Mesendoderm (in vitro differentiated cells): ENCODE measurements around the gene SMPD3.

Experiments
- DNase-seq: peaks from one replicate; pipeline ENCODE4 v3.0.0; 2013
- H2AK5ac ChIP-seq: 2 replicates; pipeline ENCODE4 v1.6.1; 2013; ENCODE audit warnings: low read length, inconsistent platforms
- H2BK120ac ChIP-seq: 2 replicates; pipeline ENCODE4 v1.6.1; 2013; ENCODE audit warnings: low read depth, mild to moderate bottlenecking, low read length, moderate library complexity, mixed read lengths
- H2BK15ac ChIP-seq: replicated peaks from 2 replicates; pipeline ENCODE4 v1.6.1; 2013; ENCODE audit warnings: low read depth, mild to moderate bottlenecking, moderate library complexity
- H2BK5ac ChIP-seq: 2 replicates; pipeline ENCODE4 v1.6.1; 2013; ENCODE audit warnings: low read length, inconsistent platforms
- H3K18ac ChIP-seq: 2 replicates; pipeline ENCODE4 v1.6.1; 2013; ENCODE audit warnings: mild to moderate bottlenecking, low read length, mixed read lengths
- H3K23ac ChIP-seq: one replicate; pipeline ENCODE4 v1.6.1; 2013; ENCODE audit warnings: low read length
- H3K27ac ChIP-seq: 2 replicates; pipeline ENCODE4 v1.5.1; 2013; ENCODE audit warnings: low read depth, mild to moderate bottlenecking, inconsistent platforms, low read length, moderate library complexity
- H3K27me3 ChIP-seq: 2 replicates; pipeline ENCODE4 v1.6.1; 2013; ENCODE audit warnings: low read length, control low read depth, mild to moderate bottlenecking, inconsistent platforms; ENCODE audit not compliant: insufficient read depth, poor library complexity
- H3K36me3 ChIP-seq: 2 replicates; pipeline ENCODE4 v1.6.1; 2013; ENCODE audit warnings: low read length, inconsistent platforms; ENCODE audit not compliant: control insufficient read depth, insufficient read depth
- H3K4ac ChIP-seq: one replicate; pipeline ENCODE4 v1.6.1; 2013; ENCODE audit warnings: low read depth, mild to moderate bottlenecking, low read length, moderate library complexity
- H3K4me1 ChIP-seq: 2 replicates; pipeline ENCODE4 v1.6.1; 2013; ENCODE audit warnings: low read depth, low read length, inconsistent platforms; ENCODE audit not compliant: control insufficient read depth
- H3K4me2 ChIP-seq: 2 replicates; pipeline ENCODE4 v1.6.1; 2013; ENCODE audit warnings: low read length
- H3K4me3 ChIP-seq: 2 replicates; pipeline ENCODE4 v1.5.1; 2013; ENCODE audit warnings: mild to moderate bottlenecking, low read length
- H3K56ac ChIP-seq: one replicate; pipeline ENCODE4 v1.6.1; 2013; ENCODE audit warnings: low read length
- H3K79me1 ChIP-seq: 2 replicates; pipeline ENCODE4 v1.6.1; 2013; ENCODE audit warnings: low read length, inconsistent platforms
- H3K79me2 ChIP-seq: 2 replicates; pipeline ENCODE4 v1.6.1; 2013; ENCODE audit warnings: mild to moderate bottlenecking, low read length; ENCODE audit not compliant: control insufficient read depth, insufficient read depth
- H3K9ac ChIP-seq: 2 replicates; pipeline ENCODE4 v1.6.1; 2013; ENCODE audit warnings: low read length, inconsistent platforms
- H4K5ac ChIP-seq: one replicate; pipeline ENCODE4 v1.6.1; 2013; ENCODE audit warnings: low read length
- H4K8ac ChIP-seq: one replicate; pipeline ENCODE4 v1.6.1; 2013; ENCODE audit warnings: low read depth, mild to moderate bottlenecking, control low read depth, low read length, moderate library complexity
- WGBS: extraction: QIAGEN DNeasy Blood & Tissue Kit; methylation state at CpG from one replicate; pipeline ENCODE4 v1.1.7; 2013; ENCODE audit warnings: low lambda C conversion rate, missing lambda C conversion rate; ENCODE audit not compliant: insufficient coverage; ENCODE audit errors: extremely low coverage; 5-methylcytosine and 5-hydroxymethylcytosine counted together

Gene SMPD3

DNA sequence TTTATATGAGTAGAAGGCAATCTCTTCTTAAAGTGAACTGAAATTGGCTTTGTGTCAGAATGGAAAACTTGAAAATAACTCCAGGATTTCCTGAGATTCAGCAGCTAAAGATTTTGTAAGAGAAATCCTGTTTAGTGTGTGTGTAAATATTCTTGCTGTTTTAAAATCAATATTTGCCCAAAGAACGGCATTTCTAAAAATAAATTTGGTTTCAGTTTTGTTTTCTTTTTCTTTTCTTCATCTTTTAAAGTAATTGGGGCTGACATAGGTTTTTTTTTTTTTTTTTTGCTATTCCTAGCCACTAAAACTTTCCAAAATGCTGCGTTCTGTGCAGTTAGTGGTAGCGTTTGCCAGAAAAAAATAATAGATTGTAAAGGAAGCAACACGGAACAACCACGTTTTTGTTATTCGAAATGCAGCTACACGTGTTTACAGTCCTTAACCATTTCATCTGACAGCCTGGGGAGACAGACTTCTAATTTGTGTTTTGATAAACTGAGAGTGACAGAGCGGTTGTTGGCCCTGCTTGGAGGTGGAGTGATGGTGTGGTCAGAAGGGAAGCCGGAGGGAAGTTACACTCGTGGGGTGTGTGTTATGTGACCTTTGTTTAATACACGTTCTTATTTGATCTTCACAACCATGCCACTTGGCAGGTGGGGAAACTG, 21.6 kb upstream of the SMPD3 start:
- Histone ChIP-seq H3K27me3 (no peaks in the 10 kb centered on the region), H3K9ac (no peak overlapping the region), H3K18ac (no peak overlapping the region), H3K79me1 (no peaks in the 10 kb centered on the region), H2BK120ac (no peak overlapping the region), H3K4me3 (no peak overlapping the region), H3K27ac (no peak overlapping the region), H2BK15ac (no peak overlapping the region), H3K36me3 (no peaks in the 10 kb centered on the region), H2BK5ac (no peak overlapping the region), H4K8ac (no peak overlapping the region), H3K4me2 (no peak overlapping the region), H3K4me1 (no peaks in the 10 kb centered on the region), H2AK5ac (no peak overlapping the region), H3K23ac (no peak overlapping the region), H3K79me2 (no peaks in the 10 kb centered on the region), H4K5ac (no peak overlapping the region), H3K56ac (no peak overlapping the region), H3K4ac (no peak overlapping the region)
- no CpG with 5 or more reads among the region's 11 CpGs for WGBS
- no peak for DNase-seq

DNA sequence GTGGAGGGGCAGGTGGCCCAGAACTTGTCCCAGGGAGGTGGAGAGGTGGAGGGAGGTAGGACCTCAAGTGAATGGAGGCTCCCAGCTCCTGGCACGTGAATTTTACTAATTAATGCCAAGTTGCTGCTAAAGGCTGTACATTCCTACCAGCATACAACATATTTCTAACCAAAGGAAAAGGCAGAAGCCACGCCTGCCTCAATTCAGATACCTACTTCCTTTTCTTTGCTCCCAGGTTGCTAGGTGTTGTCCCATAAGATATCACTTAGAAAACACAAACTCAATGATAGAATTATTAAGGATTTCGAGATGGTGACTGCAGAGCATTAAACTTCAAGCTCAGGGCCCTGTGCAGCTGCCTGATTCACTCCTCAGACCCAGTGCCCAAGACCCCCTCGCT, 20.5 kb upstream of the SMPD3 start:
- H3K18ac ChIP-seq = no peak overlapping the region
- H2BK15ac ChIP-seq = no peak overlapping the region
- H3K23ac ChIP-seq = no peak overlapping the region
- no peaks in the 10 kb centered on the region for H3K36me3 ChIP-seq
- no peak overlapping the region for H3K27ac ChIP-seq
- no peak overlapping the region for H3K56ac ChIP-seq
- no peak for DNase-seq
- H3K79me1 ChIP-seq = no peaks in the 10 kb centered on the region
- no peak overlapping the region for H3K4ac ChIP-seq
- no peak overlapping the region for H3K4me3 ChIP-seq
- no peaks in the 10 kb centered on the region for H3K27me3 ChIP-seq
- H3K79me2 ChIP-seq = no peaks in the 10 kb centered on the region
- H4K8ac ChIP-seq = no peak overlapping the region
- no peak overlapping the region for H4K5ac ChIP-seq
- H2BK5ac ChIP-seq = no peak overlapping the region
- WGBS = no CpG with 5 or more reads among the region's 4 CpGs
- no peaks in the 10 kb centered on the region for H3K4me1 ChIP-seq
- H2BK120ac ChIP-seq = no peak overlapping the region
- no peak overlapping the region for H2AK5ac ChIP-seq
- H3K4me2 ChIP-seq = no peak overlapping the region
- H3K9ac ChIP-seq = no peak overlapping the region

DNA sequence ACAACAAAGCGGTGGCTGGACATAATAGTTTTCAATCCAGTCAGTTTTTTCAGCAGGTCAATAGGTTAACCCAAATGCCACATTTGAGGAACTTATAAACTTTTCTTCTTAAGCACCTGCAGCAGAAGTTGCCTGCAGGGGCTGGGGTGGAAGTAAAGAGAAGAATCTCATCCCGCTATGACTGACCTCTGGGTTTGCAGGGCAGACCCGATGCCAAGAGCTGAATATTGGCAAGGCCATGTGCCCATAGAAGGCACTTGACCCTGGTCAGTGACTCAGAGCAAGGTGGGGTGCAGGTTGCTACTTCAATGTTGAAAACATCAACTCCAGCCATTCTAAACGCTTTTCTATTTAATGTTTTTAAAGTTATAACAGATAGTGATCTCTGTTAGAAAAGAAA, 17.9 kb upstream of the SMPD3 start:
- Histone ChIP-seq H3K9ac (no peak overlapping the region), H3K36me3 (no peaks in the 10 kb centered on the region), H3K79me2 (no peaks in the 10 kb centered on the region), H3K27ac (no peak overlapping the region), H2BK15ac (no peak overlapping the region), H4K5ac (no peak overlapping the region), H3K4ac (no peak overlapping the region), H3K56ac (no peak overlapping the region), H4K8ac (no peak overlapping the region), H3K27me3 (no peaks in the 10 kb centered on the region), H3K79me1 (no peaks in the 10 kb centered on the region), H2BK120ac (no peak overlapping the region), H3K4me2 (no peak overlapping the region), H2AK5ac (no peak overlapping the region), H3K4me3 (no peak overlapping the region), H3K4me1 (no peaks in the 10 kb centered on the region), H3K18ac (no peak overlapping the region), H3K23ac (no peak overlapping the region), H2BK5ac (no peak overlapping the region)
- no CpG with 5 or more reads among the region's 4 CpGs for WGBS
- no peak for DNase-seq

DNA sequence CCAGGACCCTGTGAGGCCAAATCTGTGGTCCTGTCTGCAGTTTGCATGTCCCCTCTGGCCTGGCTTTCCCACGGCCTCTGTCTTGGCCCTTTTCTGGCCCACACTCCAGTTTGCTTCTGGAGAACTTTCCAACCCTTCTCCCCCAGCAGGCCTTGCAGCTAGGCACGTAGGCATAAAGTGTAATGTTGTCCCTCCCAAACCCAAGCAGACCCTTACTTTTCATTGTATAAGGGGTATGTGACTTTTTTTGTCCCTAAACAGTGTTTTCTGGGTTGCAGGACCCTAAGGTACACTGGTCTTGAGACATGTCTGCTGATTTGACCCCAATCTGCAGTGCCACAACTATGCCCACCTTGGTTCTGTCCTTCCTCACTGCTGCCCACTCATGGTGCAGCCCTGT, 15.6 kb upstream of the SMPD3 start:
- no peak for DNase-seq
- Histone ChIP-seq H3K79me2 (no peaks in the 10 kb centered on the region), H3K23ac (no peak overlapping the region), H3K18ac (no peak overlapping the region), H2BK120ac (no peak overlapping the region), H4K8ac (no peak overlapping the region), H3K4me2 (no peak overlapping the region), H3K9ac (no peak overlapping the region), H3K4ac (no peak overlapping the region), H3K36me3 (no peaks in the 10 kb centered on the region), H3K4me3 (no peak overlapping the region), H4K5ac (no peak overlapping the region), H2BK5ac (no peak overlapping the region), H2AK5ac (no peak overlapping the region), H2BK15ac (no peak overlapping the region), H3K27ac (no peak overlapping the region), H3K56ac (no peak overlapping the region), H3K27me3 (no peaks in the 10 kb centered on the region), H3K79me1 (no peaks in the 10 kb centered on the region), H3K4me1 (no peaks in the 10 kb centered on the region)
- no CpG with 5 or more reads among the region's 2 CpGs for WGBS

DNA sequence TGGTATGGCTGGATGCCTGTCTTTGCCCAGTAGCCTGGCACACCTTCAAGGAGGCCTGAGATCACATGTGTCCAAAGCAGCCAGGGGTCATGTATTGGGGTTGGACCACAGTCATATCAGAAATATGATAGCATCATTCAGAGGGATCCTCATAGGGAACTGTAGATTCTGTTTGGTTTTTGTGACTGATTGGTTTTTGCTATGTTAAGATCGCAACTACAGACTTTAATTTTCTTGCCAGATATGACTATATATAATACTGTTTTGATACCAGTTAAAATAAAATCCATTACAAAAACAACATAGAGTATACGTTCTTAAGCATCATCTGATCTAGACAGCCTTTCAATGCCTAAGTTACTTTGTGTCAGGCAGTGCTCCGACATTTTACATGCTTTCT, 11.8 kb upstream of the SMPD3 start:
- H3K4ac ChIP-seq = no peak overlapping the region
- H3K56ac ChIP-seq = no peak overlapping the region
- no CpG with 5 or more reads among the region's 3 CpGs for WGBS
- no peaks in the 10 kb centered on the region for H3K79me1 ChIP-seq
- no peak overlapping the region for H2BK120ac ChIP-seq
- no peak overlapping the region for H2AK5ac ChIP-seq
- H4K5ac ChIP-seq = no peak overlapping the region
- no peaks in the 10 kb centered on the region for H3K4me1 ChIP-seq
- no peaks in the 10 kb centered on the region for H3K79me2 ChIP-seq
- H3K23ac ChIP-seq = no peak overlapping the region
- H3K4me2 ChIP-seq = no peak overlapping the region
- no peaks in the 10 kb centered on the region for H3K27me3 ChIP-seq
- no peak overlapping the region for H3K18ac ChIP-seq
- no peak overlapping the region for H2BK15ac ChIP-seq
- no peaks in the 10 kb centered on the region for H3K36me3 ChIP-seq
- DNase-seq = no peak
- H3K27ac ChIP-seq = no peak overlapping the region
- no peak overlapping the region for H4K8ac ChIP-seq
- no peak overlapping the region for H3K4me3 ChIP-seq
- no peak overlapping the region for H2BK5ac ChIP-seq
- no peak overlapping the region for H3K9ac ChIP-seq

DNA sequence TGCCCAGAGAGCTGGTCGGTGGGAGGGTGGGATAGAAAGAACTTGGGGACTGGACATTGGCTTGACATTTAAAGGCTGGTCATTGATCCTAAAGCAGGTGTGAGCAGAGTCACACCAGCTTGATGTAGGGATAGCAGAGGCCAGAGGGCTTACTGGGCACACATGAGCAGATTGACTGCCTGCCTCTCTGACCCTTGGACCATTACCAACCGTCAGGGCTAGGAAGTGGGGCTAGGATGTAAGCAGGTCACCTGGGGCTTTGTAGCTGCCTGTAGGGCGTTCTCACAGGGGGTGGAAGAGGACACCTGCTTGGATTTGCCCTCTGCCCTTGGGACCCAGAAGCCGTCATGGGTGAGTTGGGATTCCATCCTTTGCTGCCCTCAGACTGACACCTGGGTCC, 11.1 kb upstream of the SMPD3 start:
- Histone ChIP-seq H3K56ac (no peak overlapping the region), H4K8ac (no peak overlapping the region), H2BK120ac (no peak overlapping the region), H3K79me2 (no peaks in the 10 kb centered on the region), H3K4ac (no peak overlapping the region), H3K36me3 (no peaks in the 10 kb centered on the region), H4K5ac (no peak overlapping the region), H3K23ac (no peak overlapping the region), H3K9ac (no peak overlapping the region), H3K4me3 (no peak overlapping the region), H3K27ac (no peak overlapping the region), H2BK15ac (no peak overlapping the region), H3K4me1 (no peaks in the 10 kb centered on the region), H3K79me1 (no peaks in the 10 kb centered on the region), H3K27me3 (no peaks in the 10 kb centered on the region), H2BK5ac (no peak overlapping the region), H2AK5ac (no peak overlapping the region), H3K18ac (no peak overlapping the region), H3K4me2 (no peak overlapping the region)
- WGBS = no CpG with 5 or more reads among the region's 4 CpGs
- no peak for DNase-seq
